ENCODE data around the gene SCN1B.
"Not testable (repeated sequence)": the region's sequence is repeated elsewhere in the genome, so short reads cannot be mapped to it uniquely, and the experiment has no call there.

SCN1B gene

DNA sequence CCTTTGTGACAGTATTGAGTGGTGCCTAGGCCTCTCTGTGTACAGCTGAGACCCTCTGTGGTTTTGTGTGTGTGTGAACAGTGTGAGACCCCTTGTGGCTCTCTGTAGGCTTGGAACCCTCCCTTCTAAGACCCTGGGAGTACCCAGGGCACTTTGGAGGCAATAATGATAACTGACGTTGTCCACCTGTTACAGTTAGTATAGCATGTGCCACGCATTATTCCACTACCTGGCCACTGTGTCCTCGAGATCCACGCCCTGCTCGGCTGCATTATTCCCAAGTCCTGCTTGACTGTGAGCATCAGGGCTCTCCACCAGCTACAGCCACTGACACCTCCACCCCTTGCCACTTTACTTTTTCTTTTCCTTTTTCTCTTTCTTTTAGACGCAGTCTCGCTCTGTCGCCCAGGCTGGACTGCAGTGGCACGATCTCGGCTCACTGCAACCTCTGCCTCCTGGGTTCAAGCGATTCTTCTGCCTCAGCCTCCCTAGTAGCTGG, 28.2 kb upstream of the SCN1B start:
- no peak for DNase-seq

DNA sequence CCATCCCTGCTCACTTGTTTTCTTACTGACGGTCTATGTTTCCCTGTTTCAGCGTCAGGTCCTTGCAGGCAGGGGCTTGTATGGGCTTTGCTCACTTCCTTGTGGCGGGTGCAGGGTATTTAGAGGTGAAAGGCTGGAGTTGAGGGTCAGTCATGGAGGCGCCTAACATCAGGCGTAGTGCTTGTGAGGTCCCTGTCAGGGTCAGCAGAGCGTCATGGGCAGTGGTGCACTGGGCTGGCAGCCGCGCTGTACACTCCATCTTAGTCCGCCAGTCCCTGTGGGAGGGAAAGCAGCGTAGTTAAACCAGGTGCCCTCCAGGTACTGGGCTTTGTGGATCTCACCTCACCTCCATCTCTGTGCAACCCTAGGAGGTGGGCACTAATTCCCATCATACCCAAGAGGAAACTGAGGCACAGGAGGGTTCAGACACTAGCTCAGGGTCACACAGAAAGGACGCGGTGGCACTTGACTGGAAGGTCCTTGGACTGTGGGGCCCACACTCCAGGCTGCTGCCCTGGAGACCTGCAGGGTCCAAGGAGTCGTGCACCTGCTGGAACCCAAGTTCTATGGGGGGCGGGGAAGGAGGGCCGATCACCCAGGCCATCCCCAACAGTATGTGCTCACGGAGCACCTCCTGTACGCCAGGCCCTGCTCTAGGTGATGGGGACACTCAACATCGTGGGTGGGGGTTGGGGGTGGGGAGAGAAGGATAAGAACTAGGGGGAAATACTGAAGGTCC, 25.6 kb upstream of the SCN1B start:
- DNase-seq, result no peak

DNA sequence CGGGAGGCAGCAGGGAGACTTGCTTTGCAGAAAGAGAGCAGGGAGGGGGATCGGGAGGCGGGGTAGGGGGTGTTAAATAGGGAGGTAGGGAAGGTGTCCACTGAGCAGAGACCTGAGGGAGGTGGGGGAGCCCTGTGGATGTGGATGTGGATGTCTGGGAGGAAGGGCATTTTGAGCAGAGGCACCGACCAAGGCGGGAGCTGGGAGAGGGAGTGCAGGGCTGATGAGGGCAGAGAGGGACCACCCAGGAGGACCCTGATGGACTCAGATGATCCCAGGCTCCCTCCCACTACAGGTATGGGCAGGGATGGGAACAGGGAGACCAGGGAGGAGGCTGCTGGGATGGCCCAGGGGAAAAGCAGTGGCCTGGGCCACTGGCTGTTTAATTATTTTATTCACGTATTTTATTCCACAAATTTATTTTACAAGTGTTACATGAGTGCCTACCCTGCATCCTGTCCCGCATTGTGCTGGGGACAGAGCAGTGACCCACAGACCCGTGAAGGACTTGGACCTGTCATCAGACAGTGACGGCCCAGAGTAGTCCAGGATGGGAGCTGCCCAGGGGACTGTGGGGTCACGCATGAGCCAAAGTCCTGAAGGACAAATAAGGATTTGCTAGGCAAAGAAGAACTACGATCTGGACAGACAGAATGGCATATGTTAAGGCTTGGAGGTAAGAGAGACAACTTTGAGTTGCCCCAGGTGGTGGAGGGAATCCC, 24.9 kb upstream of the SCN1B start:
- DNase-seq, result no peak

DNA sequence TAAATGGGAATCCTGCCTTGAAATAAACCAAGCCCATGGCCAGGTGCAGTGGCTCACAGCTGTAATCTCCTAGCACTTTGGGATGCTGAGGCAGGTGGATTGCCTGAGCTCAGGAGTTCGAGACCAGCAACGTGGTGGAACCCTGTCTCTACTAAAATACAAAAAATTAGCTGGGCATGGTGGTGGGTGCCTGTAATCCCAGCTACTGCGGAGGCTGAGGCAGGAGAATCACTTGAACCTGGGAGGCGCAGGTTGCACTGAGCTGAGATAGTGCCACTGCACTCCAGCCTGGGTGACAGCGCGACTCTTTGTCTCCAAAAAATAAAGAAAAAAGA, 24.3 kb upstream of the SCN1B start:
- DNase-seq, result not testable (repeated sequence)

DNA sequence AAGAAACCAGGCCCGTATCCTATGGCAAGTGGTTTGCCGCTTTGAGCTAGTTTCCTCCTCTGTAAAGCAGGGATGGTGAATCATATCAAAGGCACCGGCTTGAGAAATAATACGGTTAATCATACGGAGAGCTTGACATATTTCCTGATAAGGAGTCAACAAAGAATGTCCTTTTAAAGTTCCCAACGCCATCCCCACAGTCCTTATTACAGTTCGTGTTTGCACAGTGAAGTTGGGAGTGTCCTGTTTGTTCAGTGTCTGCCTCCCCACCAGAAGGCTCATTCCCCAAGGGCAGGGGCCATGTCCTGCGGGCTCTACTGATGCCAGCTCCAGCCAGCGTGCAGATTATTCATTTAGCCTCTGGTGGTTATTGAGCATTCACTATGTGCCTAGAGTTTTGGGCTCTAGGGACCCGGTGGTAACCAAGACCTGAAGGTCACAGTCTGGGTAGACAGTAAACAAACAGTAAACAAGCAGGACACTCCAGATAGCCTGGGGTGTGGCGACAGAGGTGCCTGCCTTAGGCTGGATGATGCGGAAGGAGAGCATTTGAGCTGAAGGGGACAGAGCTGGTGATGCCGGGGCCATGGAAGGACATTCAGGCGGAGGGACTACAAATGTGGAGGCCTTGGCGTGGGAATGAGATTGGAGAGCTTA, 23.8 kb upstream of the SCN1B start:
- DNase-seq, result no peak

DNA sequence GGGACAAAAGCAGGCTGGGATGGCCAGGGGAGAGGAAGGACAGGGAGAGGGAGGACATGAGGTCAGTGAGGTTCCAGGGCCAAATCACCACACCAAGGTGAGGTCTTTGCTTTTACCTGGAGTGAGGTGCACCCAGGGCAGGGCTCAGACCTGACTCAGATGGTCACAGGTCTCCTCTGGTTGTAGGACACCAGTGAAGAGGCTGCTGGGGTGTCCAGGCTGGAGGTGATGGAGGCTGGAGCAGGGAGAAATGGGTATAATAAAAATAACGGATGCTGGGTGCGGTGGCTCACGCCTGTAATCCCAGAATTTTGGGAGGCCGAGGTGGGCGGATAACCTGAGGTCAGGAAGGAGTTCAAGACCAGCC, 23.3 kb upstream of the SCN1B start:
- DNase-seq, result no peak

DNA sequence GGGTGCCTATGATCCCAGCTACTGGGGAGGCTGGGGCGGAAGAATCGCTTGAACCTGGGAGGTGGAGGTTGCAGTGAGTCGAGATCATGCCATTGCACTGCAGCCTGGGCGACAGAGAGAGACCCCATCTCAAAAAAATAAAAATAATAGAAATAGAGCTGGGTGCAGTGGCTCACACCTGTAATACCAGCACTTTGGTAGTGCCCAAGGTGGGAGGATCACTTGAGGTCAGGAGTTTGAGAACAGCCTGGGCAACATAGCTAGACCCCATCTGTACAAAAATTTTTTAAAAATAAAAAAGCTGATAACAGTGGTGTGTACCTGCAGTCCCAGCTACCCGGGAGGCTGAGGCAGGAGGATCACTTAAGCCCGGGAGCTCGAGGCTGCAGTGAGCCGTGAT, 22.8 kb upstream of the SCN1B start:
- not testable (repeated sequence) for DNase-seq

DNA sequence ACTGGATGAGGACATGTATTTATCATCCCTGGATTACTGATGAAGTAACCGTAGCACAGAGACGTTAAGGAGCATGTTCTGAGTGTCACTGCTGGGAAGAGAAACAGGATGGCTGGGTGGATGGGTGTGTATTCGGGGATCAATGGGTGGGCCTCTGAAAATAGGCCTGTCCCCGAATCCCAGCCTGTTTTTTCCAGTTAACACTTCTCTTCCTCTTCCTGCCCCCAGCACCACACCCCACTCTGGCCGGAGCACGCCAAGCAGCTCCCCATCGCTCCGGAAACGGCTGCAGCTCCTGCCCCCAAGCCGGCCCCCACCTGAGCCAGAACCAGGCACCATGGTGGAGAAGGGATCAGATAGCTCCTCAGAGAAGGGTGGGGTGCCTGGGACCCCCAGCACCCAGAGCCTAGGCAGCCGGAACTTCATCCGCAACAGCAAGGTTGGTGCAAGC, 21.4 kb upstream of the SCN1B start:
- no peak for DNase-seq

DNA sequence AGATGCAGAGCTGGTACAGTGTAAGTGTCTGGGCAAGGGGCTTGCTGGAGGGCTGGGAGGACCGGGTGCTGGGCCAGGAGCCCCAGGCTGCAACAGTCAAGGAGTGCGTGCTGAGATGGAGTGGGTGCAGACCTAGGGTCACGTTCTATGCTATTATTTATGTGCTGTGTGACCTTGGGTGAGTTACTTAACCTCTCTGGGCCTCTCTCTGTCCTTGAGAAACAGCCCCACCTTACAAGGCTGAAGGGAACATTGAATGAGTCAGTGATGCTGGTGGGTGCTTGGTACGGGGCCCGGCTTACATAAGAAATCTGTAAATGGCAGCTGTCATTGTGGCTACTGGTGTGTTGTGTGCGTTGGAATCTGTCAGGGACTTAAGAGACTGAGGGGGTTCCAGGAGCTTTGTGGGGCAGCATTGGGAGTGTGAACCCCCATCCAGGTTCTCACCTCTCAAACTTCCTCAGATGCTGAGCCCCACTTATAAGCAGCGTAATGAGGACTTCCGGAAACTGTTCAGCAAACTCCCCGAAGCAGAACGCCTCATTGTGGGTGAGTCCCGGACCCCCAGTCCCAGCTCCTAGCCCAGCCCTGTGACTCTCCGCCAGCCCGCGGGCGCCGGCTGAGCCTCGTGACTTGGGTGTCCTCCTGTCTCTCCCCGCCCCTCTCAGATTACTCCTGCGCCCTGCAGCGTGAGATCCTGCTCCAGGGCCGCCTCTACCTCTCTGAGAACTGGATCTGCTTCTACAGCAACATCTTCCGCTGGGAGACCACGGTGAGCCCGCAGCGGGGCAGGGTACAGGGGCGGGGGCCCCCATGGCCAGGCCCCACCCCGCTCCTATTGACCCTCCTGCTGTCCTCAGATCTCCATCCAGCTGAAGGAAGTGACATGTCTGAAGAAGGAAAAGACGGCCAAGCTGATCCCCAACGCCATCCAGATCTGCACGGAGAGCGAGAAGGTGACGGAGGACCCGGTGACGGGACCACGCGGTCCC, 20.6 kb upstream of the SCN1B start:
- DNase-seq, result no peak

DNA sequence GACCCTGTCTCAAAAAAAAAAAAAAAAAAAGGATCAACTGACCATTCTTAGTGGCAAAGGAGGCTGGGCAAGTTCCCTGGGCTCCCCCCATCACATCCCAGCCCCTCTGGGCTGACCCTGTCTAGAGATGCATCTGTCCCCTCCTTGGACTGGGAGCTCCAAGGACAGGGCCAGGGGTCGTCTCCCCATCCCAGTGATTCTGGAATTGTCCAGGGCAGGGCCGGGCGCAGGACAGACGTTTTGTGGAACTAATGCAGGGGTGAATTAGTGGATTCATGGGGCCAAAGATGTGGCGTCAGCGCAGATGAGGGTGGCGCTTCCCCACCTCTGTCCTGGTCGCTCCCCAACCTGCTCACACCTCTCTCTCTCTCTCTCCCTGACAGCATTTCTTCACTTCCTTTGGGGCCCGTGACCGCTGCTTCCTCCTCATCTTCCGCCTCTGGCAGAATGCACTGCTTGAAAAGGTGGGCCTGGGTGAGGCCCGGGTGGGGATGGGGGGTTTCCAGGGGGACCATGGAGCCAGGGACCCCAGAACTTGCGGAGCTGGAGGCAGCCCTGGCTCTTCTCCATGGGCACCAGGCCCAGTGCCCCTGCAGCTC, 19.1 kb upstream of the SCN1B start:
- no peak for DNase-seq

DNA sequence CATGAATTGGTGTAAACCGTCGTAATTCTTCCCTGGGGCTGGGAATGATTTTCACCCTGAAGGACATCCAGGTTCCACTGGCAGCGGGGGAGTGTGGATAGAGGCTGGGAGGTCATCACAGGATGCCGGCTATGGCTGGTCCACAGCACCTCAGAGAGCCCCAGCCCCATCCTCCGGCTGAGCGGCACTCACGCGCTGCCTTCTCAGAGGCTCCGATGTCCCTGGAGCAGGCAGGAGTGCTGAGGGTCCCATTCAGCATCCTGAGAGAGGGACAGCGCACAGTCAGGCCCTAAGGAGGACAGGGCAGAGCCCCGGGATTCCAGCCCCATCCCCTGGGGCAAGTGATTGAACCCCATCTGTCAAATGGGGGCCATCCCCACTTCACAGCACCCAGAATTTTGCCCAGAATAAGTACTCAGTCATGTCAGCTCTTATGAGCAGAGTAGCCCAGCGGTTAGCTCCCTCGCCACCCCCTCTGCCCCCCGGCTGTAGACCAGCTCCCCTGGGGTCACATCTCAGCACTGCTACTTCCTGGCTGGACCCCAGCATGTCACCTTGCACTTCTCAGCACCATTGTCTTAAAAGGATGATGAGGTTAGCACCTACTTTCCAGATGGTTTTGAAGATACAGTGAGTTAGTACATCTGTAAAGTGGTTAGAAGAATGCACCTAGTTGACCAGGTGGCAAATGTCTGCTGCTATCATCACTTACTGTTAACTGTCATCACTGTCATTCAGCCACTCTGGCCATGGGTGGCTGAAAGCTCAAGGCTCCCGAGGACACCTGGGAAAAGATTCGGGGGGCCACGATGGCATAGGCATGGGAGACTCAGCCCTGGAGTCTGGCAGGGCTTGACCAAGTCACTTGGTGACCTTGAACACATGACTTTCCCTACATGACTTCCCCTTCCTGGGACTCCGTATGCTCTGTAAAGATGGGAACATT, 18.3 kb upstream of the SCN1B start:
- no peak for DNase-seq

DNA sequence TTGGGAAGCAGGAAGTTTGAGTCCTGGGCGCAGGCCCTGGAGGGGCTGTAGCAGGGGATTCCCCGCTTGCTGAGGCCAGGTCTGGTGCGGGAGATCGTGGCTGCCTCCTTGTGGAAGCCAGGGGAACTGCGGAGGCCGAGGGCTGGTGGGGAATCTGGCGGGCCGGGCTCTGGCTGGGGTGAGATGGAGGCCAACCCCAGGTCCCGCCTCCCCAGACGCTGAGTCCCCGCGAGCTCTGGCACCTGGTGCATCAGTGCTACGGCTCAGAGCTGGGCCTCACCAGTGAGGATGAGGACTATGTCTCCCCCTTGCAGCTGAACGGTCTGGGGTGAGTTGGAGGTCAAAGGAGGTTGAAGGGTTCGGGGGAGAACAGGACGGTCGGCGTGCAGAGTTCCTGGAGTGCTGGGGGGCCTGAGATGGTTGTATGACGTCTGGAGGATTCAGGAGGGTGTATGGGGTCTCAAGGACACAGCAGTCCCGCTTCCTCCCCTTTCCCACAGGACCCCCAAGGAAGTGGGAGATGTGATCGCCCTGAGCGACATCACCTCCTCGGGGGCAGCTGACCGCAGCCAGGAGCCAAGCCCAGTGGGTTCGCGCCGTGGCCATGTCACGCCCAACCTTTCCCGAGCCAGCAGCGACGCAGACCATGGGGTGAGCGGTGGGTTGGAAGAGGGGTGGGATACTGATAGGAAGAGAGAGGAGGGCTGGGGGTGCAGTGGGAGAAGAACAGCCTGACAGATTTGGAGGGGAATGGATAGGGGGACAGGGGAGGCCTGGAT, 17.0 kb upstream of the SCN1B start:
- peak; percentile 85 for DNase-seq

DNA sequence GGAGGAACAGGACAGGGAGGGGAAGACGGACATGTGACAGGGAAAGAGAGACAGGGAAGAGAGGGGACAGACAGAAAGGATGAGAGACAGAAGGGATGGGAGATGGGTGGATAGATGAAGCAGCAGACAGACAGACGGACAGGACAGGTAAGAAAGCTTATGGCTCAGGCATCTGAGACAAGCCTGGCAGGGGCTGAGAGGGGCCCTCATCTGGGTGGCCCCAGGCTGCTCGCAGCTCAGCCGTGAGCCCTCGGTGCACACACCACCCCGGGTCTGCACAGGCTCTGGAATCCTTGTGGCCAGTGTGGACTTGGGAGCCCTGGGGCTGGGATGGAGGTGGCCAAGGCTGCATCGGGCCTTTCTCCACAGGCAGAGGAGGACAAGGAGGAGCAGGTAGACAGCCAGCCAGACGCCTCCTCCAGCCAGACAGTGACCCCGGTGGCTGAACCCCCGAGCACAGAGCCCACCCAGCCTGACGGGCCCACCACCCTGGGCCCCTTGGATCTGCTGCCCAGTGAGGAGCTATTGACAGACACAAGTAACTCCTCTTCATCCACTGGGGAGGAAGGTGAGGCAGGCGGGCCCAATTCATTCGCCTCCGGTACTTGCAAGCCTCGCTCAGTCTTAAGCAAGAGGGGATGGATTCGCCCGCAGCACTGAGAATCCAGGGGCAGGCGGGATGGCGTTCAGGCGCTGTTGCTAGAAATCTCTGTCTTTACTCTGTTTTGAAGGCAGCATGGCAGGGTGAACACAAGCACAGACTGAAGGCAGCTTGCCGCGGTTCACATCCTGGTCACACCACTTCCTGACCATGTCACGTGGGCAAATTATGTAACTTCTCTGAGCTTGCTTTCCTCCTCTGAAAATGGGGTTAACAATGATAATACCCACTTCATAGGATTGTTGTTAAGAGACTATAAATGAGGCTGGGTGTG, 16.2 kb upstream of the SCN1B start:
- peak; percentile 37 for DNase-seq

DNA sequence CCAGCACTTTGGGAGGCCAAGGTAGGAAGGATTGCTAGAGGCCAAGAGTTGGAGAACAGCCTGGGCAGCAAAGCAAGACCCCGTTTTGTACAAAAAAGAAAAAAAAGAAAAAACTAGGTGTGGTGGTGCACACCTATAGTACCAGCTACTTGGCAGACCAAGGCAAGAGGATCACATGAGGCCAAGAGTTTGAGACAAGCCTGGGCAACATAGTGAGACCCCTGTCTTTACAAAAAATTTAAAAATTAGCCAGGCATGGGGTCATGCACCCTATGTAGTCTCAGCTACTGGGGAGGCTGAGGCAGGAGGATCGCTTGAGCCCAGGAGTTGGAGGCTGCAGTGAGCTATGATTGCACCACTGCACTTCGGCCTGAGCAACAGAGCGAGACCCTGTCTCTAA, 15.5 kb upstream of the SCN1B start:
- DNase-seq, result not testable (repeated sequence)

DNA sequence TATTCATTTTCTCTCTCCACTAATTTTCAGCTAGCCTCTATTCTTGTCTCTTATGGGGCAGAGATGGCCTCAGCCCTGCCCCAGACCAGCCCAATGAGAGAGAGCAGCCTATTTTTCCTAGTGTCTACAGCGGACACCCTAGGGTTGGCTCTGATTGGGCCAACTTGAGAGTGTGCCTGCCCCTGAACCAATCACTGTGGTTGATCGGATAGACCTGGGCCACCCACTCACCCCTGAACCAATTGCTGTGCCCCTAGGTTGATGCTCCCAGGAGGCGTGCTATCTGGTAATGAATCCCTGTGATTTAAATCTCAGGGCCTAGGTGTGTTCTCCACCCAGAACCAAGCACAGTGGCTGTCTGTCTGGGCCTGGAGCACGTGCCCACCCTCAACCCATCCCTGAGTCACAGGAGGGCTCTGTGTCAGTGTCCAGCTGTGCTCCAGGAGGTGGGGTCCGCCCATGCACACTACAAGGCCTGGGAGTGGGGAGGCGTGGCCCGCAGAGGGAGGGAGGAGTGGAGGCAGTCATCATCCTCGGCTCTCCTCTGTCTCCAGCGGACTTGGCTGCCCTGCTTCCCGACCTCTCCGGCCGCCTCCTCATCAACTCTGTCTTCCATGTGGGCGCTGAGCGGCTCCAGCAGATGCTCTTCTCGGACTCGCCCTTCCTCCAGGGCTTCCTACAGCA, 14.9 kb upstream of the SCN1B start:
- DNase-seq, result no peak

DNA sequence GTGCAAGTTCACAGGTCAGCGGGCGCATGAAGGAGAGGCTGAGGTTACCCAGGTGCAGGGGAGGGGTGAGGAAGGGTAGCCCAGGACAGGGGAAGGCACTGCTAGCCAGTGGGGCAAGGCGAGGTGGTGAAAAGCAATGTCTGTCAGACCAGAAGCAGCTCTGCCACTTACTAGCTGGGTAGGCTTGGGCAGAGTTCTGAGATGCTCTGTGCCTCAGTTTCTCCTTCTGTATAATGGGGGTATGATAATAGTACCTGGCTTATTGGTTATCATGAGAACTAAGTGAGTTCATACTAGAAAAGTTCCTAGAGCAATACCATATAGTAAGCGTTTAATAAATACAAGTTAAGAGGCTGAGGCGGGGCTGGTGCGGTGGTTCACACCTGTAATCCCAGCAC, 14.3 kb upstream of the SCN1B start:
- no peak for DNase-seq

DNA sequence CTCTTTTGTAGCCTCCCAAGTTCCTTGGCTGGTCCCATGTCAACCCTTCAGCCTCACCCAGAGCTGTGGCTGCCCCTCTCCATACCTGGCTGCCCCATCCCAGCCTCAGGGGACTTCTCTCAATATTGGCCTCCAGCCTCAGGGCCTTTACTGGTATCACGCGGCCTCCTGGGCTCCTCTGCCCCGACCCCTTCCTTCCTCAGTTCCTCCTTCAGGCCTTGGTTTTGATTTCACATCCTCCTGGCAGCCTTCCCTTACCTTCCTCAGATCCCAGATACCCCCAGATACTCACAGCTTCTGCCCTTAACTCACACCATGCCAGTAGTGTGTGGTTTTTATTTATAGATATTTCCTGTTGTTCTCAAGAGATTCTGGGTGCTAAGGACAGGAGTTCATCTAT, 12.8 kb upstream of the SCN1B start:
- DNase-seq, result no peak

DNA sequence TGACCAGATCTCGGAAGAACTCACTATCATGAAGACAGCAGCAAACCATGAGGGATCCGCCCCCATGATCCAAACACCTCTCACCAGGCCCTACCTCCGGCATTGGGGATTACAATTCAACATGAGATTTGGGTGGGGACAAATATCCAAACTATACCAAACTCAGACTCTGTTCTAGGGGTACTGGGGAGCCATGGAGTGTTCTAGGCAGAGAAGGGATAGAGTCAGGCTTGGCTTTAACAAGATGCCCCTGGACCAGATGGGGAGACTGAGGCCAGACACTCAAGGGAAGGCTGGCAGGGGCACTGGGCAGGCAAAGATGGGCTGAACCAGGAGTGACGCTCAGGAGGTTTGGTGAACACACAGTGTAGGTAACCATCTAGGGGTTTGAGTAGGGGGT, 11.9 kb upstream of the SCN1B start:
- DNase-seq, result no peak

DNA sequence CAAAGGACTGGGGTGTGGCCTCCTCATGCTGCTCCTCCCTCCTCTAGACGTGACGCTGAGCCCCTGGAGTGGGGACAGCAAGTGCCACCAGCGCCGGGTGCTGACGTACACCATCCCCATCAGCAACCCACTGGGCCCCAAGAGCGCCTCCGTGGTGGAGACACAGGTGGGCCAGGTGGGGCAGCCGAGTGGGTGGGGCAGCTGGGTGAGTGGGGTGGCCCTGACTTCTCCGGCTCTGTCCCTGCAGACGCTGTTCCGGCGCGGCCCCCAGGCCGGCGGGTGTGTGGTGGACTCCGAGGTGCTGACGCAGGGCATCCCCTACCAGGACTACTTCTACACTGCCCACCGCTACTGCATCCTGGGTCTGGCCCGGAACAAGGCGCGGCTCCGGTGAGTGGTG, 11.1 kb upstream of the SCN1B start:
- no peak for DNase-seq
